ENCODE results near the gene TGDS.
"Not testable (repeated sequence)": the region's sequence is repeated elsewhere in the genome, so short reads cannot be mapped to it uniquely, and the experiment has no call there.

The TGDS gene

GRCh38 chr13:94595950-94596574 lies at the start of gene TGDS:
TGDS (minus strand) TSS chr13:94596152; CDS start chr13:94596136, 16 bp downstream.
- TF ChIP-seq CTCF (IDR thresholded peaks at IDR 0.05; ENCODE audit: extremely low read depth, insufficient read depth, missing control alignments) = no peak
- in situ Hi-C loops (cut with MboI; ENCODE audit: low pct_unique_long_range_greater_than_20kb, low sequenced_read_pairs, unreplicated experiment) = no loop called here
- peak; percentile 89 for DNase-seq (ENCODE audit: low spot score)

- DNase-seq (ENCODE audit: low spot score) = no peak
- no peak for TF ChIP-seq CTCF (IDR thresholded peaks at IDR 0.05; ENCODE audit: extremely low read depth, insufficient read depth, missing control alignments)
- in situ Hi-C loops (cut with MboI; ENCODE audit: low pct_unique_long_range_greater_than_20kb, low sequenced_read_pairs, unreplicated experiment) = no loop called here
Observed at GRCh38 chr13:94641409-94641941, 45.5 kb upstream of the TGDS start.

GRCh38 chr13:94640721-94641120 lies 44.8 kb upstream of the TGDS start:
- no peak for DNase-seq (ENCODE audit: low spot score)
- no peak for TF ChIP-seq CTCF (IDR thresholded peaks at IDR 0.05; ENCODE audit: extremely low read depth, insufficient read depth, missing control alignments)
- in situ Hi-C loops (cut with MboI; ENCODE audit: low pct_unique_long_range_greater_than_20kb, low sequenced_read_pairs, unreplicated experiment) = no loop called here

- in situ Hi-C loops (cut with MboI; ENCODE audit: low pct_unique_long_range_greater_than_20kb, low sequenced_read_pairs, unreplicated experiment); DNase-seq (ENCODE audit: low spot score): not testable (repeated sequence)
Observed at GRCh38 chr13:94637677-94638076, 41.7 kb upstream of the TGDS start.

- in situ Hi-C loops (cut with MboI; ENCODE audit: low pct_unique_long_range_greater_than_20kb, low sequenced_read_pairs, unreplicated experiment) = no loop called here
Observed at GRCh38 chr13:94636942-94637578, 41.1 kb upstream of the TGDS start.

GRCh38 chr13:94636096-94636495 lies 40.1 kb upstream of the TGDS start:
- in situ Hi-C loops (cut with MboI; ENCODE audit: low pct_unique_long_range_greater_than_20kb, low sequenced_read_pairs, unreplicated experiment) = not testable (repeated sequence)

More at GRCh38 chr13:94636942-94637578, 41.1 kb upstream of the TGDS start:
- no peak for DNase-seq (ENCODE audit: low spot score)
- TF ChIP-seq CTCF (IDR thresholded peaks at IDR 0.05; ENCODE audit: extremely low read depth, insufficient read depth, missing control alignments) = no peak

GRCh38 chr13:94632226-94632980 lies 36.5 kb upstream of the TGDS start:
- no peak for DNase-seq (ENCODE audit: low spot score)
- no peak for TF ChIP-seq CTCF (IDR thresholded peaks at IDR 0.05; ENCODE audit: extremely low read depth, insufficient read depth, missing control alignments)
- in situ Hi-C loops (cut with MboI; ENCODE audit: low pct_unique_long_range_greater_than_20kb, low sequenced_read_pairs, unreplicated experiment) = no loop called here

More at GRCh38 chr13:94636096-94636495, 40.1 kb upstream of the TGDS start:
- DNase-seq (ENCODE audit: low spot score) = not testable (repeated sequence)
